K562 treated with DMSO at 1 percent for 12 hours (cell line): ENCODE measurements around the gene TPCN1. TPM values are rescaled to one million over a fixed set of nuclear protein-coding genes. Genes with fewer than 3 reads are reported as not detected.

Source experiments
- total RNA-seq: library from RNA; unstranded; fragments of 300-600 nt; gene quantifications from 2 replicates; pipeline ENCODE4 v1.2.3, GENCODE V29; 2022; ENCODE audit not compliant: insufficient read depth

The TPCN1 gene
- total RNA-seq = 11.4 and 33.7 TPM in 2 replicates

DNA sequence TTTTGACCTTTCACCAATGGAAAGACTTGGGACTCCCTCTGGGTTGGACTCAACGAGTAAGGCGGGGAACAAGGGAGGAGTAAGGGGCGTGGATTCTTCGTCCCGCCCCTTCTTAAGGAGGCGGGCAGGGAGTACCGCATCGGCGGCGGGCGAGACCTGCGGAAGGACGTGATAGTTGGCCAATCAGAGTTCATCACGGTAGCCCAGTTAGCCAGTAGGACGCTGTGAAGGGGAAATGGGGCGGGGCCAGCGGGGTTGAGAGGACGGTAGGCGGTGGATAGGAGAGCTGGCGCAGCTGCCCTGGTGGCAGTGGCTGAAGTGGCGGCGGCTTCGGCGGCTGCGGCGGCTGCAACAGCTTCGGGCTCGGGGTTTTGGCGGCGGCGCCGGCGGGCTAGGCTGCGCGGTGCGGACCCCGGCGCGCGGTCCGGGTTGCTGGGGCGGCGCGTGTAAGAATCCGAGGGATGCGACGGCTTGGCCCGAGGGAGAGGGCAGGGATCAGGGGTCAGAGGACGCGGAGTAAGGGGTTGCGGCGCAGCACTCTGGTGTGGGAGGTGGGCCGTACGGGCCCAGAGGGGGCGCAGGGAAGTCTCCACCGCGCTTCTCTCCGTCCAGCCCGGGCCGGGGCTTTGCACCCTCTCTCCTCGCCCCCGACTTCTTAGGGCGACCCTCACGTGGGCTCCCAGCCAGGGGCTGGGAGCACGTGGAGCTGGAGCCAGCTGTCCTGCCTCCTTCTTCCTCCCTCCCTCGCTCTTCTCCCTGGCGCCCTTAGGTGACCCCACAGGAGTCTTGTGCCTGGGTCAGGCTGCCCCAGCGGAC, at the start of gene TPCN1:
Gene TPCN1, plus strand, starts transcription at position 284 of the 816 bp plus-strand sequence. CDS start 5,389 bp downstream, outside the sequence.

DNA sequence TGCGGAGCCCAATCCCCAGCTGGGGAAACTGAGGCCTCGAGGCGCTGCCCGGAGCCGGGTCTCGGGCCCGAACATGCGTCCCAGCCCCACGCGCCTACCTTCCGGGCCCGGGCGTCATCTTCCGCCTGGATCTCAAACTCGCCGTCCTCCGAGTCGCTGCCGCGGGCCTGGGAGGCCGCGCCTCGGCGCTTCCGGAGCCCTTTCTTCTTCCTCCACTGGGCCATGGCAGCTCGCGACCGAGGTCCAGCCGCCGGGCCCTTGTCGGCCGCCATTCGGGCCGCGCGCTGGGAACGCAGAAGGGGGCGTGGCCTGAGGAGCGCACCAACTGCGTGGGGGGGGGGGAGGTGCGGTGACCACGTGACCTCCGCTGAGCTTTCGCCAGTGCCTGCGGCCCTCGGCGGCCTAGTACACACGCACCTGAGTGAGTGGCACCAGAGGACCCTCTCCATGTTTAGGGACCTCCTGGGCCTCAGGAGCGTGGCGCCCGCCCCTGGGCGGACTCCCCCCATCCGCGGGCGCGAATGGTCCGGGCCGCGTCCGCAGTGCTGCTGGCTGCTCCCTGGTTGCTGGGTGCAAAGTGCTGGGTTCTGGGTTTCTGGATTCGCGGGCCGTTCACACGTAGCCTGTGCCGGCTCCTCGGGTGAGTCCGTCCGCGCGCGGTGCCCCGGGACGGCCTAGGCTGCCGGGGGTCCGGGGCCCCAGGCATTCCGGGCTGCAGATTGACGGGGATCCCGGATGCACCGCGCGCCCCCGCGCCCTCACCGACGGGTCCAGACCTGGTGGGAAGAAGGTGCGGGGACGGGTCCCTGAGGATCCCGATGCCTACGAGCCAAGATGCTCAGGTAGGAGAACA, 35.9 kb upstream of the TPCN1 start, which contains the start of the genes DDX54 and RITA1:
Gene DDX54, minus strand, starts transcription at position 299 of the 853 bp plus-strand sequence. Its CDS starts 27 bp downstream, at position 272.
Gene RITA1, plus strand, starts transcription at position 542 of the 853 bp plus-strand sequence. CDS start 1,026 bp downstream, outside the sequence.

DNA sequence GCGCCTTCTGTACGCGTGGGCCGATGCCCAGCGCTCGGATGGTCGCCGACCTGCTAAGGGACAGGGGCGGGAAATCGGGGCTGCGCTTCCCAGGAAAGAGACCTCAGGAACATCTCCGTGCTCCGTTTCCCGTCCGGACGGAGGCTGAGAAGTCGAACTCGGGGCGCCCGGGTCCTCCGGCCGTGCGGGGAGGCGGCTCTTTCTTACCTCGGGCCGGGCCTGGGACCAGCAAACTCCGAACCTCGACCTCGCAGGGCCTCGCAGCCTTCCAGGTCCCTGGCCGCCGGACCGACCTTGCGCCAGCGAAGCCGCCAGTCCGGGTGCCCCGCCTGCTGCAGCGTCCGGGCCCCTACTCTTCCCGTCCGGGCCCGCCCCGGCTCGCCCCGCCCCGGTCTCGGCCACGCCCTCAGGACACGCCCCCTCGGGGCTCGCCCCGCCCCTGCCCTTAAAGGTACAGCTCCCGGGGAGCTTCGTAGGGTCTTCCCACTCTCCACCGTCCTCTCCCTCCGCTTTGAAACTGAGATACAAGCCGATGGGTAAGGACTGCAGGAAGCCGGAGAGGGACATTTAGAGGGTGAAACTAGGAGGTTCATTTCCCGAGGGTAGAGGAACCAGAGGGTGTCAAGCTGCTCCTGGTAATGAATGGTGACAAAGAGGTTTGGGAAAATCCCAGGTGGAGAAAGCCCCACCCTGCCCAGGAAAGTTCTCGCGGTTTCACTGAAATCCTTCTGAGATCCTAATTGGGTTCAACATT, 113.7 kb downstream of the TPCN1 start, which contains the start of gene SLC8B1:
Gene SLC8B1, minus strand, starts transcription at position 324 of the 754 bp plus-strand sequence. CDS start 2,231 bp downstream, outside the sequence.

Other genes with a start within 250 kb of the TPCN1 start
- not detected in 2 replicates for gene OAS2, start 242.9 kb upstream of the TPCN1 start, total RNA-seq
- not detected in 2 replicates for gene DTX1, start 164.7 kb upstream of the TPCN1 start, total RNA-seq
- not detected in 2 replicates for gene RASAL1, start 85.7 kb upstream of the TPCN1 start, total RNA-seq
- gene CFAP73, start 71.7 kb upstream of the TPCN1 start, total RNA-seq = not detected in 2 replicates
- 59.7 and 67.4 TPM in 2 replicates for gene DDX54, start 36.0 kb upstream of the TPCN1 start, total RNA-seq
- gene RITA1, start 35.7 kb upstream of the TPCN1 start, total RNA-seq = 29.8 and 38.9 TPM in 2 replicates
- 21.8 and 41.2 TPM in 2 replicates for gene SLC8B1, start 113.6 kb downstream of the TPCN1 start, total RNA-seq
- 12.1 and 54.0 TPM in 2 replicates for gene PLBD2, start 137.1 kb downstream of the TPCN1 start, total RNA-seq
- gene SDS, start 182.4 kb downstream of the TPCN1 start, total RNA-seq = 0.57 TPM in 1 of 2 replicates, not detected in the other
- gene SDSL, start 200.9 kb downstream of the TPCN1 start, total RNA-seq = 14.8 and 18.2 TPM in 2 replicates